Thoracic aorta (tissue), 2 donors: ENCODE data around the gene MVB12B. TPM values are rescaled to one million over a fixed set of nuclear protein-coding genes. Genes with fewer than 3 reads are reported as not detected.

Experiments used
- ATAC-seq: fragments of 150-250 bp; one replicate; pipeline ENCODE4 v1.8.0; 2017; ENCODE audit warnings: low read depth; ENCODE audit not compliant: insufficient number of reproducible peaks, low FRiP score
- DNase-seq: peaks from one replicate; pipeline ENCODE4 v3.0.0-alpha.2; 2020; ENCODE audit warnings: low spot score
- H3K27ac ChIP-seq, 2 donors: fragments of 200-600 bp; sonication (generic); 1 replicate in 1 of 2; 2 replicates in 1 of 2; pipeline ENCODE4 v1.5.1; 2016; ENCODE audit warnings: mild to moderate bottlenecking in 2 of 2, moderate library complexity in 2 of 2
- H3K27me3 ChIP-seq: fragments of 200-600 bp; sonication (generic); replicated peaks from 2 replicates; pipeline ENCODE4 v1.6.0; 2016; ENCODE audit warnings: mild to moderate bottlenecking; ENCODE audit not compliant: insufficient read depth
- H3K36me3 ChIP-seq: fragments of 200-600 bp; sonication (generic); one replicate; pipeline ENCODE4 v1.5.1; 2016
- H3K4me1 ChIP-seq, 2 donors: fragments of 200-600 bp; sonication (generic); 1 replicate in 1 of 2; 2 replicates in 1 of 2; pipeline versions ENCODE4 v1.5.1 to v1.6.0; 2016; ENCODE audit warnings: low read depth in 2 of 2, mild to moderate bottlenecking in 1 of 2; ENCODE audit not compliant: control insufficient read depth in 1 of 2
- H3K4me3 ChIP-seq: fragments of 200-600 bp; sonication (generic); 2 replicates; pipeline ENCODE4 v1.5.1; 2016; ENCODE audit warnings: mild to moderate bottlenecking
- H3K9me3 ChIP-seq: fragments of 200-600 bp; sonication (generic); 2 replicates; pipeline ENCODE4 v1.5.1; 2016
- CTCF ChIP-seq: fragments of 200-600 bp; sonication (generic); IDR thresholded peaks from one replicate; pipeline ENCODE4 v1.5.1; 2019; ENCODE audit warnings: antibody characterized with exemption
- total RNA-seq, 2 donors: library from RNA; depleted of rRNA; stranded (reverse); fragments of >200 nt; gene quantifications; one replicate each; pipeline versions ENCODE4 v1.1.0 to v1.2.3, GENCODE V29; 2016

MVB12B gene
- total RNA-seq, 2 donors from 2014 or later: 18.4 to 21.7 TPM

GRCh38 chr9:126496781-126497659 lies 170.4 kb downstream of the MVB12B start:
- no peak overlapping the region for H3K27ac ChIP-seq
- H3K4me1 ChIP-seq: peaks cover 4 to 21% of the 10 kb centered on the region in 2 donors
- no peak overlapping the region for H3K4me3 ChIP-seq
- TF ChIP-seq CTCF: no peak
- H3K36me3 ChIP-seq: no peaks in the 10 kb centered on the region
- no peaks in the 10 kb centered on the region for H3K27me3 ChIP-seq
- ATAC-seq (no peak), DNase-seq (no peak)
- no peaks in the 10 kb centered on the region for H3K9me3 ChIP-seq

GRCh38 chr9:126497660-126498275 lies 171.1 kb downstream of the MVB12B start:
- Histone ChIP-seq H3K4me3 (no peak overlapping the region), H3K4me1 (peaks cover 4 to 21% of the 10 kb centered on the region in 2 donors), H3K27me3 (no peaks in the 10 kb centered on the region), H3K36me3 (no peaks in the 10 kb centered on the region), H3K9me3 (no peaks in the 10 kb centered on the region), H3K27ac (no peak overlapping the region)
- ATAC-seq (no peak), DNase-seq (no peak)
- no peak for TF ChIP-seq CTCF

- H3K27me3 ChIP-seq: no peaks in the 10 kb centered on the region
- no peak for DNase-seq
- H3K9me3 ChIP-seq: no peaks in the 10 kb centered on the region
- no peak overlapping the region for H3K27ac ChIP-seq
- H3K4me3 ChIP-seq: no peak overlapping the region
- ATAC-seq: no peak
- TF ChIP-seq CTCF: no peak
- H3K36me3 ChIP-seq: peaks cover 1% of the 10 kb centered on the region
- H3K4me1 ChIP-seq: peaks cover 4 to 21% of the 10 kb centered on the region in 2 donors
Measured at GRCh38 chr9:126498331-126498730, 171.7 kb downstream of the MVB12B start.

GRCh38 chr9:126499005-126499910 lies 172.6 kb downstream of the MVB12B start:
- TF ChIP-seq CTCF: peak; percentile 100
- H3K4me1 ChIP-seq: peaks cover 4 to 21% of the 10 kb centered on the region in 2 donors
- H3K27ac ChIP-seq: no peak overlapping the region
- ATAC-seq: peak; percentile 38
- no peak for DNase-seq
- H3K27me3 ChIP-seq: no peaks in the 10 kb centered on the region
- no peaks in the 10 kb centered on the region for H3K9me3 ChIP-seq
- H3K36me3 ChIP-seq: peaks cover 10% of the 10 kb centered on the region
- H3K4me3 ChIP-seq: peak overlapping the region; percentile 79
